GM12892 (cell line): ENCODE results near the gene OPN5.

Source experiments
- POLR2A ChIP-seq: IDR thresholded peaks from 2 replicates; pipeline ENCODE4 v1.6.1; 2011; ENCODE audit warnings: low read depth, low read length, control low read depth
- POLR2AphosphoS5 ChIP-seq: IDR thresholded peaks from 2 replicates; pipeline ENCODE4 v1.6.1; 2011; ENCODE audit warnings: low read depth, low read length, control low read depth
- TAF1 ChIP-seq: IDR thresholded peaks from 2 replicates; pipeline ENCODE4 v1.6.1; 2011; ENCODE audit warnings: low read depth, mild to moderate bottlenecking, control low read depth, low read length, borderline replicate concordance

DNA sequence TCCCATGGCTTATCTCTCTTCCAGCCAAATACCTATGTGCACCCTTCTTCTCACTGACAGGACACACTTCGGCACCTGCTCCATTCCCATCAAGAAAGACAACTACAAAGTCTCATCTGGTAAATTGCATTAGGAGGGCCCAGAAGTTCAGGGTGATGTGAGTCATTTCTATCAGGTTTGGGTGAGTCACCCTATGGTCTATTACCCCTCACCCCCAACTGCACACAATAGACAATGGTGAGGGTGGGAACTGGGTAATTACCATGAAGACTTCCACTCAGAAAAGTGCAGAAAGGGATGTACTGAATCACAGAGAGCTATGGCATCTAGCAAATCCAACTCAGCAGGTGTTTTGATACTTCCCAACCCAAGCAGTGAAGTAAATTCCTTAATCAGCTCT, 54.8 kb downstream of the OPN5 start:
- TF ChIP-seq POLR2A, result no peak
- no peak for TF ChIP-seq POLR2AphosphoS5
- TF ChIP-seq TAF1, result no peak
